Lung (tissue), 12 donors: ENCODE data around the gene ESRRB. TPM values are rescaled to one million over a fixed set of nuclear protein-coding genes. Genes with fewer than 3 reads are reported as not detected.

Source experiments
- ATAC-seq: fragments of 200-7000 bp; cut with Tn5 transposase; one replicate; pipeline ENCODE4 v1.9.1; 2020; ENCODE audit warnings: moderate number of reproducible peaks; ENCODE audit not compliant: insufficient read depth, low FRiP score
- DNase-seq, 3 donors: peaks; one replicate each; pipeline ENCODE4 v3.0.0-alpha.2; 2013 to 2017
- H3K27ac ChIP-seq, 2 donors: one replicate each; pipeline ENCODE4 v1.5.1; 2013; ENCODE audit warnings: mild to moderate bottlenecking in 2 of 2, moderate library complexity in 2 of 2, control low read depth in 1 of 2, inconsistent platforms in 1 of 2, low read depth in 1 of 2, low read length in 1 of 2
- H3K27me3 ChIP-seq, 3 donors: one replicate each; pipeline ENCODE4 v1.5.1; 2013; ENCODE audit warnings: low read length in 2 of 3; ENCODE audit not compliant: control insufficient read depth in 3 of 3, insufficient read depth in 3 of 3
- H3K36me3 ChIP-seq, 4 donors: one replicate each; pipeline ENCODE4 v1.5.1; 2013; ENCODE audit warnings: low read length in 4 of 4, mild to moderate bottlenecking in 1 of 4, moderate library complexity in 1 of 4; ENCODE audit not compliant: control insufficient read depth in 4 of 4, insufficient read depth in 4 of 4
- H3K4me1 ChIP-seq, 5 donors: one replicate each; pipeline ENCODE4 v1.5.1; 2013; ENCODE audit warnings: low read length in 5 of 5, mild to moderate bottlenecking in 2 of 5, moderate library complexity in 1 of 5; ENCODE audit not compliant: control insufficient read depth in 5 of 5, insufficient read depth in 5 of 5
- H3K4me3 ChIP-seq: one replicate; pipeline ENCODE4 v1.5.1; 2013; ENCODE audit warnings: mild to moderate bottlenecking, control low read depth, moderate library complexity
- H3K9ac ChIP-seq, 2 donors: one replicate each; pipeline ENCODE4 v1.5.1; 2013; ENCODE audit warnings: low read length in 2 of 2, control low read depth in 1 of 2; ENCODE audit not compliant: insufficient read depth in 1 of 2
- H3K9me3 ChIP-seq, 4 donors: one replicate each; pipeline ENCODE4 v1.5.1; 2013; ENCODE audit warnings: low read length in 3 of 4, mild to moderate bottlenecking in 1 of 4, moderate library complexity in 1 of 4; ENCODE audit not compliant: control insufficient read depth in 4 of 4, insufficient read depth in 3 of 4
- CTCF ChIP-seq: IDR thresholded peaks from 2 replicates; pipeline ENCODE4 v1.5.1; 2012; ENCODE audit warnings: mild to moderate bottlenecking; ENCODE audit errors: control extremely low read depth, extremely low read depth
- WGBS, 2 donors: extraction: QIAGEN DNeasy Blood & Tissue Kit; methylation state at CpG; one replicate each; pipeline ENCODE4 v1.1.7; 2013; 5-methylcytosine and 5-hydroxymethylcytosine counted together
- polyA plus RNA-seq, 2 donors: library from polyadenylated mRNA; stranded (reverse); fragments of 200-250 nt; gene quantifications; one replicate each; pipeline ENCODE4 v1.2.1, GENCODE V29; 2013
- total RNA-seq, 2 donors: library from RNA; depleted of rRNA in 1 of 2; stranded (reverse); fragments of >200 nt in 1 of 2; gene quantifications; one replicate each; pipeline ENCODE4 v1.2.1, GENCODE V29; 2014 to 2021
- donor health status: control.
- donor health status: control.
- donor health status: Bipolar disorder and iron deficiency.
- donor health status: healthy.
- donor health status: DM: yes; HTN: yes; CAD: no.

Gene ESRRB
- total and polyA plus RNA-seq, 4 donors = 0.02 to 0.26 (median 0.18) TPM

- H3K9me3 ChIP-seq = peaks cover 0 to 5% (median 0%) of the 10 kb centered on the region in 4 donors
- WGBS, 2 donors = 88 to 92% methylated on average over 4 of the region's 4 CpGs
- ATAC-seq (no peak), DNase-seq (no peak)
- H3K27ac ChIP-seq = no peak overlapping the region
- no peak for TF ChIP-seq CTCF
- H3K4me3 ChIP-seq = no peak overlapping the region
- no peaks in the 10 kb centered on the region for H3K27me3 ChIP-seq
- peaks cover 0 to 2% (median 0%) of the 10 kb centered on the region in 5 donors for H3K4me1 ChIP-seq
- H3K36me3 ChIP-seq = no peaks in the 10 kb centered on the region
- no peak overlapping the region for H3K9ac ChIP-seq
These were observed 54.6 kb downstream of the ESRRB start for GRCh38 chr14:76430475-76430980.

- 87 to 90% methylated on average over 9 of the region's 9 CpGs for WGBS, 2 donors
- Histone ChIP-seq H3K9ac (no peak overlapping the region), H3K27me3 (no peaks in the 10 kb centered on the region), H3K27ac (no peak overlapping the region), H3K9me3 (no peaks in the 10 kb centered on the region), H3K4me1 (peaks cover 0 to 2% (median 0%) of the 10 kb centered on the region in 5 donors), H3K4me3 (no peak overlapping the region), H3K36me3 (no peaks in the 10 kb centered on the region)
- ATAC-seq (no peak), DNase-seq (no peak)
- TF ChIP-seq CTCF = no peak
These were observed 55.6 kb downstream of the ESRRB start for GRCh38 chr14:76431538-76431937.

GRCh38 chr14:76432827-76433752, 57.2 kb downstream of the ESRRB start:
- H3K9me3 ChIP-seq = no peaks in the 10 kb centered on the region
- 70 to 80% methylated on average over 13 of the region's 13 CpGs for WGBS, 2 donors
- ATAC-seq (no peak), DNase-seq (no peak)
- H3K27ac ChIP-seq = no peak overlapping the region
- H3K4me1 ChIP-seq = no peaks in the 10 kb centered on the region
- TF ChIP-seq CTCF = no peak
- no peaks in the 10 kb centered on the region for H3K36me3 ChIP-seq
- no peak overlapping the region for H3K9ac ChIP-seq
- H3K27me3 ChIP-seq = no peaks in the 10 kb centered on the region
- H3K4me3 ChIP-seq = no peak overlapping the region
